ENCODE measurements around the gene ERVV-1.
"Not testable (repeated sequence)": the region's sequence is repeated elsewhere in the genome, so short reads cannot be mapped to it uniquely, and the experiment has no call there.

Gene ERVV-1

GRCh38 chr19:53013621-53014020, at the start of gene ERVV-1:
Gene ERVV-1 (plus strand): TSS chr19:53013921. CDS start chr19:53014091, 170 bp downstream.
- no peak for DNase-seq

GRCh38 chr19:52967772-52968171, 45.9 kb upstream of the ERVV-1 start:
- DNase-seq: no peak

GRCh38 chr19:52981329-52981728, 32.4 kb upstream of the ERVV-1 start:
- DNase-seq: no peak

GRCh38 chr19:52983167-52983566, 30.6 kb upstream of the ERVV-1 start:
- DNase-seq: not testable (repeated sequence)

- no peak for DNase-seq
Observed at GRCh38 chr19:52987221-52987620, 26.5 kb upstream of the ERVV-1 start.

- DNase-seq: no peak
Observed at GRCh38 chr19:52988506-52988905, 25.2 kb upstream of the ERVV-1 start.

- DNase-seq: no peak
Observed at GRCh38 chr19:52990759-52991418, 22.8 kb upstream of the ERVV-1 start.

- DNase-seq: no peak
Observed at GRCh38 chr19:52991484-52991883, 22.2 kb upstream of the ERVV-1 start.

- DNase-seq: peak; percentile 3
Observed at GRCh38 chr19:52992109-52993004, 21.4 kb upstream of the ERVV-1 start.

GRCh38 chr19:52993342-52994178, 20.2 kb upstream of the ERVV-1 start:
- peak; percentile 87 for DNase-seq

- DNase-seq: no peak
Observed at GRCh38 chr19:52995711-52996110, 18.0 kb upstream of the ERVV-1 start.

GRCh38 chr19:52997975-52998374, 15.7 kb upstream of the ERVV-1 start:
- no peak for DNase-seq

GRCh38 chr19:53002479-53002878, 11.2 kb upstream of the ERVV-1 start:
- no peak for DNase-seq

GRCh38 chr19:53004242-53004641, 9.5 kb upstream of the ERVV-1 start:
- no peak for DNase-seq

- DNase-seq: no peak
Observed at GRCh38 chr19:53007200-53007599, 6.5 kb upstream of the ERVV-1 start.

- no peak for DNase-seq
Observed at GRCh38 chr19:53007606-53008005, 6.1 kb upstream of the ERVV-1 start.

- no peak for DNase-seq
Observed at GRCh38 chr19:53008061-53008778, 5.5 kb upstream of the ERVV-1 start.

GRCh38 chr19:53010494-53010893, 3.2 kb upstream of the ERVV-1 start:
- DNase-seq: no peak

GRCh38 chr19:53012006-53012405, 1.7 kb upstream of the ERVV-1 start:
- DNase-seq: no peak

- no peak for DNase-seq
Observed at GRCh38 chr19:53015159-53015558, 1.4 kb downstream of the ERVV-1 start.

- no peak for DNase-seq
Observed at GRCh38 chr19:53015730-53016129, 2.0 kb downstream of the ERVV-1 start.

GRCh38 chr19:53019684-53020083, 6.0 kb downstream of the ERVV-1 start:
- peak; percentile 12 for DNase-seq

- not testable (repeated sequence) for DNase-seq
Observed at GRCh38 chr19:53028306-53028705, 14.6 kb downstream of the ERVV-1 start.
